SK-N-SH treated with all-trans-retinoic acid at 6 μM for 48 hours (cell line): Measurements from ENCODE around the gene SURF1.
"Not testable (repeated sequence)": the region's sequence is repeated elsewhere in the genome, so short reads cannot be mapped to it uniquely, and the experiment has no call there.

Experiments used
- BACH2 ChIP-seq: fragments of 250-450 bp; sonication (Bioruptor Pico); IDR thresholded peaks from 2 replicates; pipeline ENCODE4 v1.9.0; 2021; ENCODE audit warnings: mild to moderate bottlenecking, borderline replicate concordance
- CSRNP3 ChIP-seq: fragments of 250-450 bp; sonication (Bioruptor Pico); IDR thresholded peaks from 2 replicates; pipeline ENCODE4 v1.5.1; 2021; ENCODE audit warnings: mild to moderate bottlenecking, moderate library complexity
- ESRRG ChIP-seq: fragments of 250-450 bp; sonication (Bioruptor Pico); IDR thresholded peaks from 2 replicates; pipeline ENCODE4 v1.6.1; 2021; ENCODE audit warnings: mild to moderate bottlenecking
- GLIS3 ChIP-seq: fragments of 250-450 bp; sonication (Bioruptor Pico); IDR thresholded peaks from 2 replicates; pipeline ENCODE4 v1.5.0; 2020; ENCODE audit warnings: mild to moderate bottlenecking, moderate library complexity
- OSR1 ChIP-seq: fragments of 250-450 bp; sonication (Bioruptor Pico); IDR thresholded peaks from 2 replicates; pipeline ENCODE4 v1.8.0; 2022; ENCODE audit warnings: moderate library complexity, mild to moderate bottlenecking, inconsistent platforms
- RARB ChIP-seq: fragments of 250-450 bp; sonication (Bioruptor Pico); IDR thresholded peaks from 2 replicates; pipeline ENCODE4 v1.8.0; 2021; ENCODE audit warnings: mild to moderate bottlenecking, moderate library complexity
- TOX ChIP-seq: fragments of 250-450 bp; sonication (Bioruptor Pico); IDR thresholded peaks from 2 replicates; pipeline ENCODE4 v1.8.0; 2021; ENCODE audit warnings: mild to moderate bottlenecking, moderate library complexity, borderline replicate concordance
- ZC3H10 ChIP-seq: fragments of 250-450 bp; sonication (Bioruptor Pico); IDR thresholded peaks from 2 replicates; pipeline ENCODE4 v1.5.1; 2021; ENCODE audit warnings: mild to moderate bottlenecking, moderate library complexity
- ZFP3 ChIP-seq: fragments of 250-450 bp; sonication (Bioruptor Pico); IDR thresholded peaks from 2 replicates; pipeline ENCODE4 v1.5.0; 2020; ENCODE audit warnings: mild to moderate bottlenecking, moderate library complexity
- ZNF565 ChIP-seq: fragments of 450-650 bp; formaldehyde crosslinking; conservative IDR thresholded peaks from 2 replicates; pipeline ENCODE4 v1.5.0; 2020; ENCODE audit warnings: low read depth, mild to moderate bottlenecking, moderate library complexity
- ZNF70 ChIP-seq: fragments of 450-650 bp; formaldehyde crosslinking; IDR thresholded peaks from 2 replicates; pipeline ENCODE4 v1.5.0; 2020; ENCODE audit warnings: mild to moderate bottlenecking, moderate library complexity
- TF ChIP-seq, protein P1 (sequence below): fragments of 250-450 bp; sonication (Bioruptor Pico); IDR thresholded peaks from 2 replicates; pipeline ENCODE4 v1.8.0; 2020; ENCODE audit warnings: mild to moderate bottlenecking, moderate library complexity, borderline replicate concordance
- TF ChIP-seq, protein P2 (sequence below): fragments of 250-450 bp; sonication (Bioruptor Pico); IDR thresholded peaks from 2 replicates; pipeline ENCODE4 v1.5.0; 2020; ENCODE audit warnings: mild to moderate bottlenecking, moderate library complexity

- not testable (repeated sequence) for TF ChIP-seq BACH2; ZNF565 (CRISPR knock-in tag); OSR1 (CRISPR knock-in tag); ZFP3 (CRISPR knock-in tag); GLIS3 (CRISPR knock-in tag); RARB; ESRRG (CRISPR knock-in tag); TOX (CRISPR knock-in tag); ZNF70 (CRISPR knock-in tag); CSRNP3 (CRISPR knock-in tag); ZC3H10 (CRISPR knock-in tag)
- TF ChIP-seq, protein P1, sequence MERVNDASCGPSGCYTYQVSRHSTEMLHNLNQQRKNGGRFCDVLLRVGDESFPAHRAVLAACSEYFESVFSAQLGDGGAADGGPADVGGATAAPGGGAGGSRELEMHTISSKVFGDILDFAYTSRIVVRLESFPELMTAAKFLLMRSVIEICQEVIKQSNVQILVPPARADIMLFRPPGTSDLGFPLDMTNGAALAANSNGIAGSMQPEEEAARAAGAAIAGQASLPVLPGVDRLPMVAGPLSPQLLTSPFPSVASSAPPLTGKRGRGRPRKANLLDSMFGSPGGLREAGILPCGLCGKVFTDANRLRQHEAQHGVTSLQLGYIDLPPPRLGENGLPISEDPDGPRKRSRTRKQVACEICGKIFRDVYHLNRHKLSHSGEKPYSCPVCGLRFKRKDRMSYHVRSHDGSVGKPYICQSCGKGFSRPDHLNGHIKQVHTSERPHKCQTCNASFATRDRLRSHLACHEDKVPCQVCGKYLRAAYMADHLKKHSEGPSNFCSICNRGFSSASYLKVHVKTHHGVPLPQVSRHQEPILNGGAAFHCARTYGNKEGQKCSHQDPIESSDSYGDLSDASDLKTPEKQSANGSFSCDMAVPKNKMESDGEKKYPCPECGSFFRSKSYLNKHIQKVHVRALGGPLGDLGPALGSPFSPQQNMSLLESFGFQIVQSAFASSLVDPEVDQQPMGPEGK (CRISPR knock-in tag), result not testable (repeated sequence)
- TF ChIP-seq, protein P2, sequence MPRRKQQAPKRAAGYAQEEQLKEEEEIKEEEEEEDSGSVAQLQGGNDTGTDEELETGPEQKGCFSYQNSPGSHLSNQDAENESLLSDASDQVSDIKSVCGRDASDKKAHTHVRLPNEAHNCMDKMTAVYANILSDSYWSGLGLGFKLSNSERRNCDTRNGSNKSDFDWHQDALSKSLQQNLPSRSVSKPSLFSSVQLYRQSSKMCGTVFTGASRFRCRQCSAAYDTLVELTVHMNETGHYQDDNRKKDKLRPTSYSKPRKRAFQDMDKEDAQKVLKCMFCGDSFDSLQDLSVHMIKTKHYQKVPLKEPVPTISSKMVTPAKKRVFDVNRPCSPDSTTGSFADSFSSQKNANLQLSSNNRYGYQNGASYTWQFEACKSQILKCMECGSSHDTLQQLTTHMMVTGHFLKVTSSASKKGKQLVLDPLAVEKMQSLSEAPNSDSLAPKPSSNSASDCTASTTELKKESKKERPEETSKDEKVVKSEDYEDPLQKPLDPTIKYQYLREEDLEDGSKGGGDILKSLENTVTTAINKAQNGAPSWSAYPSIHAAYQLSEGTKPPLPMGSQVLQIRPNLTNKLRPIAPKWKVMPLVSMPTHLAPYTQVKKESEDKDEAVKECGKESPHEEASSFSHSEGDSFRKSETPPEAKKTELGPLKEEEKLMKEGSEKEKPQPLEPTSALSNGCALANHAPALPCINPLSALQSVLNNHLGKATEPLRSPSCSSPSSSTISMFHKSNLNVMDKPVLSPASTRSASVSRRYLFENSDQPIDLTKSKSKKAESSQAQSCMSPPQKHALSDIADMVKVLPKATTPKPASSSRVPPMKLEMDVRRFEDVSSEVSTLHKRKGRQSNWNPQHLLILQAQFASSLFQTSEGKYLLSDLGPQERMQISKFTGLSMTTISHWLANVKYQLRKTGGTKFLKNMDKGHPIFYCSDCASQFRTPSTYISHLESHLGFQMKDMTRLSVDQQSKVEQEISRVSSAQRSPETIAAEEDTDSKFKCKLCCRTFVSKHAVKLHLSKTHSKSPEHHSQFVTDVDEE (CRISPR knock-in tag), result not testable (repeated sequence)
Observed at GRCh38 chr9:133392308-133392707, 36.0 kb upstream of the SURF1 start.
